ENCODE results near the gene BDP1. TPM values are rescaled to one million over a fixed set of nuclear protein-coding genes. Genes with fewer than 3 reads are reported as not detected.

The BDP1 gene
- polyA plus RNA-seq, 1 donor from 2014 or later: 83.7 TPM

DNA sequence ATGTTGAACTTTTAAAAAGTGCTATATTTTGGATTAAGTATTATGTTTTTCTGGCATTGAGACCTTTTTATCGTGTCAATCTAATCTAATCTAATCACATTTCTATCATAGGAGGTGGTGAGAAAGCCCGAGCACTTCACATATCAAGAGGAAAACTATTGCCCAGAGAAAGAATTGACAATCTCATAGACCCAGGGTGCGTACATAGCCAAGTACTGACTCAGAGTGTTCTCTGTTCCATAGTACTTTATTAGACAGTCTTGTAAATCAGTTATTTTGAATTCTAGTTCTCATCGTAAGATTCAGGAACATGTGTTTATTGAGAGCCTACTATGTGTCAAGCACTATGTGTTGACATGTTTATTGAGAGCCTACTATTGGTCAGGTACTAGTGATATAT is 140.7 kb downstream of the BDP1 start:
- Histone ChIP-seq H2AFZ (ENCODE audit: low read depth, low read length) (no peak overlapping the region), H3K4me3 (ENCODE audit: low read length) (no peak overlapping the region), H3K36me3 (ENCODE audit: insufficient read depth, low read length) (no peaks in the 10 kb centered on the region), H3K9me3 (ENCODE audit: low read length) (no peaks in the 10 kb centered on the region), H3K79me2 (replicated peaks; ENCODE audit: insufficient read depth, low read length) (no peaks in the 10 kb centered on the region), H3K4me2 (ENCODE audit: low read length) (no peak overlapping the region), H3K27me3 (ENCODE audit: insufficient read depth, low read depth, low read length) (no peaks in the 10 kb centered on the region), H4K20me1 (ENCODE audit: insufficient read depth) (no peaks in the 10 kb centered on the region), H3K9ac (ENCODE audit: low read length) (no peak overlapping the region), H3K9me2 (ENCODE audit: insufficient read depth, low read length) (no peaks in the 10 kb centered on the region), H3K27ac (ENCODE audit: low read length) (no peak overlapping the region), H3F3A (ENCODE audit: insufficient read depth, low read length, poor library complexity, severe bottlenecking) (no peaks in the 10 kb centered on the region)
- no peak for TF ChIP-seq SMC3 (conservative IDR thresholded peaks at IDR 0.05; ENCODE audit: poor library complexity)
- TF ChIP-seq, protein P1, sequence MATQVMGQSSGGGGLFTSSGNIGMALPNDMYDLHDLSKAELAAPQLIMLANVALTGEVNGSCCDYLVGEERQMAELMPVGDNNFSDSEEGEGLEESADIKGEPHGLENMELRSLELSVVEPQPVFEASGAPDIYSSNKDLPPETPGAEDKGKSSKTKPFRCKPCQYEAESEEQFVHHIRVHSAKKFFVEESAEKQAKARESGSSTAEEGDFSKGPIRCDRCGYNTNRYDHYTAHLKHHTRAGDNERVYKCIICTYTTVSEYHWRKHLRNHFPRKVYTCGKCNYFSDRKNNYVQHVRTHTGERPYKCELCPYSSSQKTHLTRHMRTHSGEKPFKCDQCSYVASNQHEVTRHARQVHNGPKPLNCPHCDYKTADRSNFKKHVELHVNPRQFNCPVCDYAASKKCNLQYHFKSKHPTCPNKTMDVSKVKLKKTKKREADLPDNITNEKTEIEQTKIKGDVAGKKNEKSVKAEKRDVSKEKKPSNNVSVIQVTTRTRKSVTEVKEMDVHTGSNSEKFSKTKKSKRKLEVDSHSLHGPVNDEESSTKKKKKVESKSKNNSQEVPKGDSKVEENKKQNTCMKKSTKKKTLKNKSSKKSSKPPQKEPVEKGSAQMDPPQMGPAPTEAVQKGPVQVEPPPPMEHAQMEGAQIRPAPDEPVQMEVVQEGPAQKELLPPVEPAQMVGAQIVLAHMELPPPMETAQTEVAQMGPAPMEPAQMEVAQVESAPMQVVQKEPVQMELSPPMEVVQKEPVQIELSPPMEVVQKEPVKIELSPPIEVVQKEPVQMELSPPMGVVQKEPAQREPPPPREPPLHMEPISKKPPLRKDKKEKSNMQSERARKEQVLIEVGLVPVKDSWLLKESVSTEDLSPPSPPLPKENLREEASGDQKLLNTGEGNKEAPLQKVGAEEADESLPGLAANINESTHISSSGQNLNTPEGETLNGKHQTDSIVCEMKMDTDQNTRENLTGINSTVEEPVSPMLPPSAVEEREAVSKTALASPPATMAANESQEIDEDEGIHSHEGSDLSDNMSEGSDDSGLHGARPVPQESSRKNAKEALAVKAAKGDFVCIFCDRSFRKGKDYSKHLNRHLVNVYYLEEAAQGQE (IDR thresholded peaks at IDR 0.05; ENCODE audit: borderline replicate concordance): no peak
- TF ChIP-seq, protein P2, sequence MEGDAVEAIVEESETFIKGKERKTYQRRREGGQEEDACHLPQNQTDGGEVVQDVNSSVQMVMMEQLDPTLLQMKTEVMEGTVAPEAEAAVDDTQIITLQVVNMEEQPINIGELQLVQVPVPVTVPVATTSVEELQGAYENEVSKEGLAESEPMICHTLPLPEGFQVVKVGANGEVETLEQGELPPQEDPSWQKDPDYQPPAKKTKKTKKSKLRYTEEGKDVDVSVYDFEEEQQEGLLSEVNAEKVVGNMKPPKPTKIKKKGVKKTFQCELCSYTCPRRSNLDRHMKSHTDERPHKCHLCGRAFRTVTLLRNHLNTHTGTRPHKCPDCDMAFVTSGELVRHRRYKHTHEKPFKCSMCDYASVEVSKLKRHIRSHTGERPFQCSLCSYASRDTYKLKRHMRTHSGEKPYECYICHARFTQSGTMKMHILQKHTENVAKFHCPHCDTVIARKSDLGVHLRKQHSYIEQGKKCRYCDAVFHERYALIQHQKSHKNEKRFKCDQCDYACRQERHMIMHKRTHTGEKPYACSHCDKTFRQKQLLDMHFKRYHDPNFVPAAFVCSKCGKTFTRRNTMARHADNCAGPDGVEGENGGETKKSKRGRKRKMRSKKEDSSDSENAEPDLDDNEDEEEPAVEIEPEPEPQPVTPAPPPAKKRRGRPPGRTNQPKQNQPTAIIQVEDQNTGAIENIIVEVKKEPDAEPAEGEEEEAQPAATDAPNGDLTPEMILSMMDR (IDR thresholded peaks at IDR 0.05; ENCODE audit: poor library complexity, severe bottlenecking): no peak
- no peak for TF ChIP-seq RAD21 (conservative IDR thresholded peaks at IDR 0.05)
- no peak for TF ChIP-seq TAF1 (IDR thresholded peaks at IDR 0.05; ENCODE audit: low read depth)

DNA sequence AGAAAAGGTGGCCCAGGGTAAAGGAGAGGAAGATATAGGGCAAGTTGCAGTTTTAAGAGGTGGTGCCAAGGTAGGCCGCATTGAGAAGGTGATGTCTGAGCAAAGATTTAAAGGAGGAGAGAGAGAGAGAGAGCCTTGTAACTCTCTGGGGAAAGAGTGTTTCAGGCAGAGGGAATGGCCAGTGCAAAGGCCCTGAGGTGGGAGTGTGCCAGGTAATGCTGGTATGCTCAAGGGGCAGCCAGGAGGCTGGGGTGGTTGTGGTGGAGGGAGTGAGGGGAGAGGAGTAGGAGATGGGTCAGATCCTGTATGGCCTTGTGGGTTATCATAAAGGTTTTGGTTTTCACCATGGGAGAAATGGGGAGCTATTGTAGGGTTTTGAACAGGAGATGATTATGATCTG is 141.6 kb downstream of the BDP1 start:
- Histone ChIP-seq H3K27me3 (ENCODE audit: insufficient read depth, low read depth, low read length) (no peaks in the 10 kb centered on the region), H3F3A (ENCODE audit: insufficient read depth, low read length, poor library complexity, severe bottlenecking) (no peaks in the 10 kb centered on the region), H3K27ac (ENCODE audit: low read length) (no peak overlapping the region), H3K9ac (ENCODE audit: low read length) (no peak overlapping the region), H3K4me2 (ENCODE audit: low read length) (no peak overlapping the region), H4K20me1 (ENCODE audit: insufficient read depth) (no peaks in the 10 kb centered on the region), H3K9me3 (ENCODE audit: low read length) (no peaks in the 10 kb centered on the region), H3K9me2 (ENCODE audit: insufficient read depth, low read length) (no peaks in the 10 kb centered on the region), H3K36me3 (ENCODE audit: insufficient read depth, low read length) (no peaks in the 10 kb centered on the region), H2AFZ (ENCODE audit: low read depth, low read length) (no peak overlapping the region), H3K4me3 (ENCODE audit: low read length) (no peak overlapping the region), H3K79me2 (replicated peaks; ENCODE audit: insufficient read depth, low read length) (no peaks in the 10 kb centered on the region)
- TF ChIP-seq, protein P1 (IDR thresholded peaks at IDR 0.05; ENCODE audit: borderline replicate concordance): no peak
- TF ChIP-seq MXI1 (conservative IDR thresholded peaks at IDR 0.05; ENCODE audit: poor library complexity, severe bottlenecking) (no peak), POLR2AphosphoS5 (IDR thresholded peaks at IDR 0.05) (no peak), EP300 (conservative IDR thresholded peaks at IDR 0.05; ENCODE audit: poor library complexity, severe bottlenecking) (no peak)
